ENCODE measurements around the gene KDM2B.

The KDM2B gene

DNA sequence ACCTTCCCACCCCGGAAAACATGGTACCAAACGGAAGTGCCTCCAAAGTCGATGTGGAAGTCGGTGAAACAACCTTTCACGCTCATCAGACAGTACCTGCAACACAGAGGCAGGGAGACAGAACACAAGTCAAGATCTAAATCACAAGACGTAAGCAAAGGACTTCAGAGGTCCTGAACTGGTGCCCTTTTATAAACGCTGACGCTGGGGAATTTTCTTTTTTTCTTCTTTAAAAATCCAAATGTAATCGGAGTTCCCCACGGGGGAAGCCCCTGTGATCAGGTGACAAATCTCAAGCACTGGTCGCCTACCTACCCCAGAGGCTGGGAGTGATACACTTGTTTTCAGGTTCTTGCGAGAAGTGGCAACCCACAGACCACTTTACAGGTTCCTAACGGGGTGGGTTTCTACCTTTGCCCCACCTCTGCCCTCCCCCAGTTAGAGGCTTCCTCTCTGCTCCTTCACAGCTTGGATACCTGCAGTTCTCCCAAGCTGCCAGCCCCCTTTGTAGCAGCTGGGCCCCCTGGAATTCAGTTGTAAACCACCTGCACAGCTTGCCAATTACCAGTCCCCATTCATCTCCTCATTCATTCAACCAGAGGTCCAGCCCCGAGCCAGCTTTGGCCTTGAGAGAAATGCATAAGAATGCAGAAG is 46.2 kb downstream of the KDM2B start:
- DNase-seq (ENCODE audit: low read depth) = no peak
- TF ChIP-seq, protein P1, sequence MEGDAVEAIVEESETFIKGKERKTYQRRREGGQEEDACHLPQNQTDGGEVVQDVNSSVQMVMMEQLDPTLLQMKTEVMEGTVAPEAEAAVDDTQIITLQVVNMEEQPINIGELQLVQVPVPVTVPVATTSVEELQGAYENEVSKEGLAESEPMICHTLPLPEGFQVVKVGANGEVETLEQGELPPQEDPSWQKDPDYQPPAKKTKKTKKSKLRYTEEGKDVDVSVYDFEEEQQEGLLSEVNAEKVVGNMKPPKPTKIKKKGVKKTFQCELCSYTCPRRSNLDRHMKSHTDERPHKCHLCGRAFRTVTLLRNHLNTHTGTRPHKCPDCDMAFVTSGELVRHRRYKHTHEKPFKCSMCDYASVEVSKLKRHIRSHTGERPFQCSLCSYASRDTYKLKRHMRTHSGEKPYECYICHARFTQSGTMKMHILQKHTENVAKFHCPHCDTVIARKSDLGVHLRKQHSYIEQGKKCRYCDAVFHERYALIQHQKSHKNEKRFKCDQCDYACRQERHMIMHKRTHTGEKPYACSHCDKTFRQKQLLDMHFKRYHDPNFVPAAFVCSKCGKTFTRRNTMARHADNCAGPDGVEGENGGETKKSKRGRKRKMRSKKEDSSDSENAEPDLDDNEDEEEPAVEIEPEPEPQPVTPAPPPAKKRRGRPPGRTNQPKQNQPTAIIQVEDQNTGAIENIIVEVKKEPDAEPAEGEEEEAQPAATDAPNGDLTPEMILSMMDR (conservative IDR thresholded peaks at IDR 0.05; ENCODE audit: low read depth, low read length) = no peak
- no peak overlapping the region for H3K4me3 ChIP-seq (ENCODE audit: low read length)

DNA sequence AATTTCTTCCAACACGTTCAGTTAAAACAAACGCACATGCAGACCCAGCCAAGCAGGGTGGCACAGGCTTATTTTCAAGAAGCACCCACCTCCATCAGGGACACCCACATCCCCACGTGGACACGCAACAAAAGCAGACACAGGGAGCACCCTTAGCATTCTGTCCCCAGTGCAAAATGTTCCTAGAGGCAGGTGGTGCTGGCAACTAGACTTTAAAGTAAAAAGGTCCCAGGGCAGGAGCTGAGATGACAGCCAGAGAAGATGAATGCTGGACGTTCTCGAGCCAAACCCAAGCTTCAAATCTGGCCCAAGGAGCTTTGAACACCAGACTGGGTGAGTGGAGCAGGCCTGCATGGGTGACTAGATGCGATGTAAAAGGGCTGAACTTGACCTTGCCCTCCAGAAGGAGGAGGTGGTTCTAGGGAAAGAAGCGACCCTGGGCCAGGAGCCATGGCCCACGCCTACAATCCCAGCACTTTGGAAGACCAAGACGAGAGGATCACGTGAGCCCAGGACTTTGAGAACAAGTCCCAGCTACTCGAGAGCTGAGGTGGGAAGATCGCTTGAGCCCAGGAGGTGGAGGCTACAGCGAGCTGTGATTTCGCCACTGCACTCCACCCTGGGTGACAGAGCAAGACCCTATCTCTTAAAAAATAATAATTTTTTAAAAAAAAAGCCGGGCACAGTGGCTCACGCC is 47.3 kb downstream of the KDM2B start:
- TF ChIP-seq, protein P1 (conservative IDR thresholded peaks at IDR 0.05; ENCODE audit: low read depth, low read length) = no peak
- DNase-seq (ENCODE audit: low read depth) = no peak
- H3K4me3 ChIP-seq (ENCODE audit: low read length) = no peak overlapping the region

- no peak overlapping the region for H3K4me3 ChIP-seq (ENCODE audit: low read length)
- DNase-seq (ENCODE audit: low read depth) = no peak
- TF ChIP-seq, protein P1 (conservative IDR thresholded peaks at IDR 0.05; ENCODE audit: low read depth, low read length) = no peak
These were observed 48.1 kb downstream of the KDM2B start for GRCh38 chr12:121532503-121533393.

DNA sequence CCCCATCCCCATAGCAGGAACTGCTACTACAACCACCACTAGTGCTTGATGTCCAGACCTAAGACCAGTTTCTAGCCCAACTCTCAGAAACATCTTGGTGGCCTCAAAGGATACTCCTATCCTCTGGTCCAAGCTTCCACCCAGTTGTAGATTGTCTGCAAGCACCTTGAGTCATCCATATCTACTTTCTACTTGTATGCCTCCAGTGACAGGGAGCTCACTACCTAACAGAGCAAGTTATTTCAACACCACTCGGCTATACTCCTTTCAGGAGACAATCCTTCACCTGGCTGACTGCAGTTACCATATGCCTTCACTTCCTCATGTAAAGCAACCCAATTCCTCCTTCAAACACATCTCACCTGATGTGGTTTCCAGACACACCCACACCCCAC is 49.5 kb downstream of the KDM2B start:
- H3K4me3 ChIP-seq (ENCODE audit: low read length) = no peak overlapping the region
- TF ChIP-seq, protein P1 (conservative IDR thresholded peaks at IDR 0.05; ENCODE audit: low read depth, low read length) = no peak
- no peak for DNase-seq (ENCODE audit: low read depth)

DNA sequence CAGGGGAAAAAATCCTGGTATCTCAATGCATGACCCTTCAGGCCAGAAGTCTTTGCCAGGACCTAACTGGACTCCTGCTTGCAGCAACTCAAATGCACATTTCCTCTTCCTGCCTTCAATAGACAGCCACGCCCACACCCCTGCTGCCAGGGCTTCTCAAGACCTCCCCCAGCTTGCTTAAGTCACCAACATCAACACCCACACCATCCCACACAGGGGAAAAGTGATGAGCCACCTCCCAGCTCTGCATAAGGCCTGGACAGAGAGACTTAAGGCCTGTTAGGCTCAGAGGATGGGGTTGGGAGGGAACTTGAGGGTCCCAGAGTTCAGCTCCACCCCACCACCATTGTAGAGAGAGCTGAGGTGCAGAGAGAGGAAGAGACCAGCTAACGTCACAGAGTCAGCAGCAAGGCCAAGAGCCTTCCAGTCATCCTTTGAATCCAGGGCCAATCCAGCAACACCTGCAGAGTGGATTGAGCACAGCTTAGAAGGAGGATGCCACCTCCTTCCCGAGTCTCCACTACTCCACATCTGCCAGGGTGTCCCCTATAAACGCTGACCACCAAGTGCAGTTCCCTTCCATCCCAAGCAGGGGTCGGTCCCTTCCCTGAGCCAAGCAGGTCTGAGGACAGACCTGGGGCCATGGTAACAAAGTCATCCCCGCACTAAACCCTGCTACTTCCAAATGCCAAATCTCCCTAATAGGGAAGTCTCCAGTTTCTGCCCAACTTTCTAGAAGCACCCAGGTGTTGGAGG is 50.0 kb downstream of the KDM2B start:
- H3K4me3 ChIP-seq (ENCODE audit: low read length) = no peak overlapping the region
- TF ChIP-seq, protein P1 (conservative IDR thresholded peaks at IDR 0.05; ENCODE audit: low read depth, low read length) = no peak
- DNase-seq (ENCODE audit: low read depth) = no peak

GRCh38 chr12:121529184-121529583 is 51.6 kb downstream of the KDM2B start:
- no peak overlapping the region for H3K4me3 ChIP-seq (ENCODE audit: low read length)
- TF ChIP-seq, protein P1 (conservative IDR thresholded peaks at IDR 0.05; ENCODE audit: low read depth, low read length) = no peak
- DNase-seq (ENCODE audit: low read depth) = no peak
